GM12872 (cell line): ENCODE measurements around the gene ZNF287.

Source experiments
- CTCF ChIP-seq: IDR thresholded peaks from 3 replicates; pipeline ENCODE4 v1.5.1; 2011; ENCODE audit warnings: low read depth, mild to moderate bottlenecking, low read length, moderate library complexity; ENCODE audit not compliant: insufficient read depth

ZNF287 gene

GRCh38 chr17:16584273-16584995, 15.4 kb upstream of the ZNF287 start:
- peak; percentile 66 for TF ChIP-seq CTCF

GRCh38 chr17:16583781-16584180, 14.8 kb upstream of the ZNF287 start:
- no peak for TF ChIP-seq CTCF

DNA sequence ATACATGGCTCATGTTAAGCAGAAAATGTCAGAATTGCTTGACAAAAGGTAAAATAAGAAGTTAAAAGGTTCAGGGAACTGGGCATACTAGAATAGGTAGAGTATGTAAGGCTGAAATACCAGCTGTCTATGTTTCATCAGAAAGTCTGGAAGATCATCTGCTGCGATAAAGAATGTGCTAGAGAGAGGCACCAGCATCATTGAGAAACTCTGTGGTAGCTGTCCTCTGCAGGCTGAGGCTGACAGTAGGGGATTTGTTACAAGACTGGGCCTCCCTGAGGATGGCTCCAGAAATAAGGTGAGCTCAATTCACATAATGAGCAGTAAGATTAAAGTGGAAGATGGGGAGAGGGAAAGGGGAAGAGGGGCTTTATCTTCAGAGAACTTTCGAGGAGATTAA, 4.5 kb upstream of the ZNF287 start:
- TF ChIP-seq CTCF = no peak

DNA sequence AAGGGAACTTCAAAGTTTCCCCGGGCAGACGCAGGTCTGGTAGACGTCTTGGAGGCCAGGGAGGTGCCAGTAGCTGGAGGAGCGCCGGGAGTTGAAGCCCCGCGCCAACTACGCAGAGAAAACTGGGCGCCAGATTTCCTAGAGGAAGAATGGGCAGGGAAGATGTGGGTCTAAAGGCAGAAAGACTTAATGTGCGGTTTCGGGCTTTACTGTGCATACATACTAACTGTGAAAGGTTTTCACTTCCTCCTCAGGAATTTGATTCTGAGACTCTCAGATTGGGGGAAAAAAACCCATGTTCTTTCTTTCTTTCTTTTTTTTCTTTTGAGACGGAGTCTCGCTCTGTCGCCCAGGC, 331 bp upstream of the ZNF287 start:
- TF ChIP-seq CTCF = no peak

- TF ChIP-seq CTCF = no peak
Observed at GRCh38 chr17:16552637-16553045, 16.4 kb downstream of the ZNF287 start.

GRCh38 chr17:16551878-16552636, 16.9 kb downstream of the ZNF287 start:
- TF ChIP-seq CTCF = no peak

- TF ChIP-seq CTCF = no peak
Observed at GRCh38 chr17:16537130-16537458, 31.9 kb downstream of the ZNF287 start.
